Mucosa of descending colon (tissue), 3 donors: ENCODE results near the gene ANKRD33B. TPM values are rescaled to one million over a fixed set of nuclear protein-coding genes. Genes with fewer than 3 reads are reported as not detected.

Source experiments
- ATAC-seq: fragments of 200-7000 bp; cut with Tn5 transposase; one replicate; pipeline ENCODE4 v1.9.1; 2020; ENCODE audit warnings: mild to moderate bottlenecking, moderate library complexity
- DNase-seq, 3 donors: peaks; one replicate each; pipeline ENCODE4 v3.0.0-alpha.2; 2020
- H3K36me3 ChIP-seq: fragments of 200-600 bp; one replicate; pipeline ENCODE4 v1.8.0; 2021; ENCODE audit warnings: low read depth, mild to moderate bottlenecking
- H3K4me1 ChIP-seq: fragments of 200-600 bp; one replicate; pipeline ENCODE4 v1.8.0; 2021; ENCODE audit warnings: low read depth, mild to moderate bottlenecking
- H3K4me3 ChIP-seq: fragments of 200-600 bp; one replicate; pipeline ENCODE4 v1.8.0; 2021; ENCODE audit warnings: mild to moderate bottlenecking
- H3K9me3 ChIP-seq: fragments of 200-600 bp; one replicate; pipeline ENCODE4 v1.8.0; 2021; ENCODE audit warnings: mild to moderate bottlenecking
- intact Hi-C, 2 donors: fragments of 100-400 bp; cut with DNase I in 1 of 2; cut with micrococcal nuclease in 1 of 2; formaldehyde crosslinking; loops; one replicate each; pipeline versions ENCODE4 v1.11.0 to v1.11.1; 2022; cut with DNase I, micrococcal nuclease
- total RNA-seq, 3 donors: library from RNA; stranded (reverse); fragmentation: NEBNext Ultra II Directional in 2 of 3; extraction: Animal tissue kit (Norgen Biotek cat#: 25700) in 2 of 3; gene quantifications; one replicate each; pipeline versions ENCODE4 v1.2.1 to v1.2.4, GENCODE V29; 2021 to 2023
- TF ChIP-seq, protein P1 (sequence below): fragments of 200-600 bp; IDR thresholded peaks from one replicate; pipeline ENCODE4 v1.8.0; 2022; ENCODE audit warnings: antibody characterized with exemption, mild to moderate bottlenecking
- donor health status: DM: no; HTN: no; CAD: no; lungs with moderate emphysema.
- donor health status: DM: no; HTN: no; CAD: no.
- donor health status: DM: no; HTN: yes; CAD: no.

ANKRD33B gene
- total RNA-seq, 3 donors from 2014 or later = 0.96 to 3.3 (median 1.7) TPM

DNA sequence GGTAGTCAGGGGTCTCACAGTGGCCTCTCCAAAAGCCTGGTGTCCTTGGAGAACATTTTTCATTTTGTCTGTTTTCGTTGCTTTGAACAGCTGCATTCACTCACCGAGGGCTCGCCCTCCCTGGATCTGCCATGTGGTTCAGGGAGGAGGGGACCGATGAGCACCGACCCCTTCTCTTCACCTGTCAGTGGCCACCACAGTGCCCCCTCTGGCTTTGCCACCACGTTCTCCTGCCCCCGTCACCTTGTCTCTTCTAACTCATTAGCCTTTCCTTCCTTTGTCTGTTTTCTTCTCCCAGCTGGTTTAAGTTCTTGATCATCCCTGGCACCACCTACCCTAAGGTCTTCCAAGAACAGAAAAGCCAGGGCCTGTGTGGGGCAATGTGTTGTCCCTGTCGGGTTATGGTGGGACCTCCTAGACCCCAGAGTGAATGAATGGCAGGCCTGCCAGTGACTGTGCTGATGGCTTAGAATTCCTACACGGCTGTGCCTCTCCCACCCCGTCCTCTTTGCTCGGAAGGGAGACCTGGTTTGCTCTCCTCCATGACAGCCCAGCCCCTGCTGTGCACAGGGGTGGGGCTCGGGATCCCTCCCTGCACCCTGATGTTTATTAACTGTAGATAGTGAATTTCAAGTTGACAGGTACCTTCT lies 90.0 kb downstream of the ANKRD33B start:
- intact Hi-C loops = no loop called here
- ATAC-seq (no peak), DNase-seq (no peak)
- H3K4me1 ChIP-seq = no peaks in the 10 kb centered on the region
- H3K4me3 ChIP-seq = no peak overlapping the region
- H3K9me3 ChIP-seq = no peaks in the 10 kb centered on the region
- TF ChIP-seq, protein P1, sequence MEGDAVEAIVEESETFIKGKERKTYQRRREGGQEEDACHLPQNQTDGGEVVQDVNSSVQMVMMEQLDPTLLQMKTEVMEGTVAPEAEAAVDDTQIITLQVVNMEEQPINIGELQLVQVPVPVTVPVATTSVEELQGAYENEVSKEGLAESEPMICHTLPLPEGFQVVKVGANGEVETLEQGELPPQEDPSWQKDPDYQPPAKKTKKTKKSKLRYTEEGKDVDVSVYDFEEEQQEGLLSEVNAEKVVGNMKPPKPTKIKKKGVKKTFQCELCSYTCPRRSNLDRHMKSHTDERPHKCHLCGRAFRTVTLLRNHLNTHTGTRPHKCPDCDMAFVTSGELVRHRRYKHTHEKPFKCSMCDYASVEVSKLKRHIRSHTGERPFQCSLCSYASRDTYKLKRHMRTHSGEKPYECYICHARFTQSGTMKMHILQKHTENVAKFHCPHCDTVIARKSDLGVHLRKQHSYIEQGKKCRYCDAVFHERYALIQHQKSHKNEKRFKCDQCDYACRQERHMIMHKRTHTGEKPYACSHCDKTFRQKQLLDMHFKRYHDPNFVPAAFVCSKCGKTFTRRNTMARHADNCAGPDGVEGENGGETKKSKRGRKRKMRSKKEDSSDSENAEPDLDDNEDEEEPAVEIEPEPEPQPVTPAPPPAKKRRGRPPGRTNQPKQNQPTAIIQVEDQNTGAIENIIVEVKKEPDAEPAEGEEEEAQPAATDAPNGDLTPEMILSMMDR = no peak
- no peaks in the 10 kb centered on the region for H3K36me3 ChIP-seq

DNA sequence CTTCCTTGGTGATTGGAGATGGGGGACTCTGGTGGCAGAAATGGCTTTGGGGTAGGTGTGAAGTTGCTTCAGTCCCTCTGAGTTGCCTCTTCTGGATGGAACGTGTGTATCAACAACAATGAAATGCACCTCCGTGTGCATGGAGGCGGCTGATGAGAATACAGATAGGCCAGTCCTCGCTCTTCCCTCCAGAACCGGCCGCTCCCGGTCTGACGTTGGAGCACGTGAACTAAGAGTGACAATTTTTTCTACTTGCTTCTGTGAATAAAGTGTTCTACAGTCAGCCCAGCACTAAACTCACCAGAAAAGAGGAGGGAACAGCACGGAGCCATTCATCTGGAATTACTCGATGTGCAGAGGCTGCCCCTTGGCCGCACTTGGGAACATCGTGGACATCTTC lies 90.7 kb downstream of the ANKRD33B start:
- TF ChIP-seq, protein P1 = no peak
- H3K36me3 ChIP-seq = no peaks in the 10 kb centered on the region
- no peak for ATAC-seq
- no peak for DNase-seq
- no peaks in the 10 kb centered on the region for H3K9me3 ChIP-seq
- no peak overlapping the region for H3K4me3 ChIP-seq
- H3K4me1 ChIP-seq = no peaks in the 10 kb centered on the region
- intact Hi-C loops = no loop called here

- H3K9me3 ChIP-seq = no peaks in the 10 kb centered on the region
- no peaks in the 10 kb centered on the region for H3K4me1 ChIP-seq
- ATAC-seq (peak; percentile 20), DNase-seq (no peak)
- no peaks in the 10 kb centered on the region for H3K36me3 ChIP-seq
- no peak overlapping the region for H3K4me3 ChIP-seq
- intact Hi-C loops = no loop called here
- TF ChIP-seq, protein P1 = no peak
Observed at GRCh38 chr5:10655161-10655971, 91.5 kb downstream of the ANKRD33B start.

DNA sequence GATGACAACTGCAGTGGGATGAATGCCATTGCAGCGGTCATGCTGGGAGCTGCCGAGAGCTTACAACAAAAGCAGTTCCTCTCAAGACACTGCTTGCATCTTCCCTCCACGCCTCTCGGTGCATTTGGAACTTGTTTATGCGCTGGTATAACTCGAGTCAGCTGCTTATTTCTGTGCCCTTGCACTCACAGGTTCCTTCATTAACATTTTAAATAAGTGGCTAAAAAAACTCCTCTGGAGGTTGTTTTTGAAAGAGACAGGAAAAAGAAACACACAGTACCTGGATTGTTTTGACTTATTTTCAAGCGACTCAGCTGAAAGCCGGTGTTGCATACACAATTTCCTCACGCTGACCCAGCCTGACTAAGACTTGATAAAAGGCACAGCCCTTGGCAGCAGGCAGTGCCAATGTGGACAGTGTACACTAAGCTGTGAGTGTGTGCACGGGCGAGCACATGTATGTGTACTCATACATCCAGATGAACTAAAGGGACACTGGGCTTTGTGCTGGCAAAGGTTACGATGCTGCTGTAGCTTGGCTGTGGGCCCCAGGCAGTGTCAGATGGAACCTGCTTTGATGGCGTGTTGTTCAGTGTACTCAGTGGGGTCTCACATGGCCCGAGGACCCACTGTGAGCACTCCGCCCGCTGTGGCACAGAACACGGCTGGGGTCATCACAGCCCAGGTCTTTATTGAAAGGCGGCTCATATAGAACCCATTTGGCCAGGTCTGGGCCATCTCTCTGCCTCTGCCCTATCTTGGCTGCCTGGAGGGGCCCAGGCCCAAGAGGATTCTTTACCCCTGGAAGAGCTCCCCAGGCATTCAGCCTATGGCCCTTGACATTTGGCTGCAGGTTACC lies 92.3 kb downstream of the ANKRD33B start:
- Histone ChIP-seq H3K9me3 (no peaks in the 10 kb centered on the region), H3K36me3 (no peaks in the 10 kb centered on the region), H3K4me1 (no peaks in the 10 kb centered on the region), H3K4me3 (no peak overlapping the region)
- TF ChIP-seq, protein P1 = no peak
- intact Hi-C loops = no loop called here
- ATAC-seq = no peak
- no peak for DNase-seq

- no peaks in the 10 kb centered on the region for H3K4me1 ChIP-seq
- intact Hi-C loops = no loop called here
- no peak for ATAC-seq
- TF ChIP-seq, protein P1 = no peak
- no peak for DNase-seq
- no peak overlapping the region for H3K4me3 ChIP-seq
- no peaks in the 10 kb centered on the region for H3K9me3 ChIP-seq
- no peaks in the 10 kb centered on the region for H3K36me3 ChIP-seq
Observed at GRCh38 chr5:10658265-10658664, 94.4 kb downstream of the ANKRD33B start.
